ENCODE data around the gene NKAIN2. TPM values are rescaled to one million over a fixed set of nuclear protein-coding genes. Genes with fewer than 3 reads are reported as not detected.

Gene NKAIN2
- total RNA-seq, 1 donor: under 0.01 TPM

DNA sequence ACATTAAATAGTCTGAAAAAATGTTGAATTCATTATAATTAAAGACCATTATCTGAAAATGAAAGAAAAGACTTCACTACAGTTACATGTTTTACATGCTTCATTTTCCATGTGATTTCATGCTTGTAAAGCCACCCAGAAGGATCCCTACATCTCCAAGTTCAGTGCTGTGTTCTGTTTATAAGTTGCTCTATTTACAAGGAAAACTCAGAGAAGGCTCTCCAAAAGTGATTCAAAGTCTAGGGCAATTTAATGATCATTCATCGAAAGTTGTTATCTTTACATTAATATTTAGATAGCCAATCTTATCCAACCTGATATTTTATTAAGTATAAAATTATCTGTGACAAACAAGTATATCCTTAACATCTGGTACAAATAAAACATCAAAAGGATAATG is 663.7 kb downstream of the NKAIN2 start:
- no peak overlapping the region for H3K4me3 ChIP-seq (ENCODE audit: low read depth, low read length)
- no peak for DNase-seq (ENCODE audit: low read depth)
- TF ChIP-seq, protein P1, sequence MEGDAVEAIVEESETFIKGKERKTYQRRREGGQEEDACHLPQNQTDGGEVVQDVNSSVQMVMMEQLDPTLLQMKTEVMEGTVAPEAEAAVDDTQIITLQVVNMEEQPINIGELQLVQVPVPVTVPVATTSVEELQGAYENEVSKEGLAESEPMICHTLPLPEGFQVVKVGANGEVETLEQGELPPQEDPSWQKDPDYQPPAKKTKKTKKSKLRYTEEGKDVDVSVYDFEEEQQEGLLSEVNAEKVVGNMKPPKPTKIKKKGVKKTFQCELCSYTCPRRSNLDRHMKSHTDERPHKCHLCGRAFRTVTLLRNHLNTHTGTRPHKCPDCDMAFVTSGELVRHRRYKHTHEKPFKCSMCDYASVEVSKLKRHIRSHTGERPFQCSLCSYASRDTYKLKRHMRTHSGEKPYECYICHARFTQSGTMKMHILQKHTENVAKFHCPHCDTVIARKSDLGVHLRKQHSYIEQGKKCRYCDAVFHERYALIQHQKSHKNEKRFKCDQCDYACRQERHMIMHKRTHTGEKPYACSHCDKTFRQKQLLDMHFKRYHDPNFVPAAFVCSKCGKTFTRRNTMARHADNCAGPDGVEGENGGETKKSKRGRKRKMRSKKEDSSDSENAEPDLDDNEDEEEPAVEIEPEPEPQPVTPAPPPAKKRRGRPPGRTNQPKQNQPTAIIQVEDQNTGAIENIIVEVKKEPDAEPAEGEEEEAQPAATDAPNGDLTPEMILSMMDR (IDR thresholded peaks at IDR 0.05; ENCODE audit: insufficient read depth, low read length): no peak

DNA sequence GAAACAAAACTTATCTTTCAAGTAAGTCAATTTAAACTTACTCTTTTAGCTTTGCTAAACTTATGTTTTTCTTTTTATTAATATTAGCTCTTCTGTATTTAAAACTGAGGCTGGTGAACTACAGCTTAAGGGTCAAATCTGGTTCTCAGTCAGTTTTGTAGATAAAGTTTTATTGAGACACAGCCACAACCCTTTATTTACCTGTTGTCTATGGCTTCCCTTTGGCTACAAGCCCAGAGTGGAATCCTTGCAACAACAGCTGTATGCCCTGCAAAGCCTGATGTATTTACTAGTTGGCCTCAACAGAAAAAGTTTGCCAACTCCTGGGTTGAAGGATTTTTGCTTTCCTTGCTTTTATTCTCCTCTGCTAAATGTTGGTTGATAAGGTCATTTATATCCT is 667.1 kb downstream of the NKAIN2 start:
- no peak for DNase-seq (ENCODE audit: low read depth)
- TF ChIP-seq, protein P1 (IDR thresholded peaks at IDR 0.05; ENCODE audit: insufficient read depth, low read length): no peak
- H3K4me3 ChIP-seq (ENCODE audit: low read depth, low read length): no peak overlapping the region

DNA sequence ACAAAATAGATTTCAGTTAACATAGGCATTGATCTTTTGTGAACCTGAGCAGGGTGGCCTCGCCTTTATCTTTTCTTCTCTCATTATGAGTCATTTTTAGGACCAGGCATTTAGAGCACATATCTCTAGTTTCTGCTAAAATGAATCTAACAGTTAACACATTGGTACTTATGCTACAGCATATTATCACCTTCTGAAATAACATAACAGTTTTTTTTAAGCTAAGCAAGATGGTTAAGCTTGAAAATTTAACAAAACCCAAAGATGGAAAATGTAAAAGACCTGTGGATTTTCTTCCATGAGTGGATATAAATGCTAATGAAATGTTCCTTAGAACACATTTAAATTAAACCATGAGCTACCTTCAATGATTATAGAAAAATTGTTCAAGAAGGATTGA is 671.5 kb downstream of the NKAIN2 start:
- no peak overlapping the region for H3K4me3 ChIP-seq (ENCODE audit: low read depth, low read length)
- TF ChIP-seq, protein P1 (IDR thresholded peaks at IDR 0.05; ENCODE audit: insufficient read depth, low read length): no peak
- DNase-seq (ENCODE audit: low read depth): no peak

DNA sequence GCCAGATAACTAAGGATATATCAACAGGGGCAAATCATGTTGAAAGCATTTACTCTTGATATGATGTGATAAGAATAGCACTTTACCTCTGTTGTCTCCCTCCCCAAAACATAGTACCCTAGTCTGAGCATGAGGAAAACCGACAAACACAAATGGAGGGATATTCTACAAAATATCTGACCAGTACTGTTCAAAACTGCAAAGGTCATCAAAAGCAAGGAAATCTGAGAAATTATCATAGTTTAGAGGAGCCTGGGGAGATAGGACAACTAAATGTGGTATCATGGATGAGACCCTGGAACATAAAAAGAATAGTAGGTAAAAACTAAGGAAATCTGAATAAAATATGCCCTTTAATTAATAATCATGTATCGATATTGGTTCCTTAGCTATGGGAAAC is 675.2 kb downstream of the NKAIN2 start:
- TF ChIP-seq, protein P1 (IDR thresholded peaks at IDR 0.05; ENCODE audit: insufficient read depth, low read length): no peak
- DNase-seq (ENCODE audit: low read depth): no peak
- H3K4me3 ChIP-seq (ENCODE audit: low read depth, low read length): no peak overlapping the region

DNA sequence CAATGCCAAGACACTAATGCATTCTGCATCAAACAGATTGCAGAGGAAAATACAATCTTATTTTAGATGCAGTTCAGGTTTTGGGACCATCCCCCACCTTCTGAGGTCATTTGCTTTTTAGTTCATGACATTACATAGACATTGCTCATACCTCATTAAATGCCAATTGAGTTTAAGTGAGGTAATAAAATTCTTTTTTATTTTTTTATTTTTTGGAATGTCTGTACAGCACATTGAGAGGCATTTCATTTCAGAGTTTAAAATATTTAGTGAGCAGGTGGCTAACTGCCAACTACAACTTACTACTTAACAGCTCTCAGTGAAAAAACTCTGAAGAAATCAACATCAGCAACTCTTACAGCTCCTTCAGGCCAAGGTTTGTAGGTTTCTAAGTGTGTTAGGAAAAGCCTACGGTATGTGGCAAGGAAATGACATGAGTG is 676.3 kb downstream of the NKAIN2 start:
- H3K4me3 ChIP-seq (ENCODE audit: low read depth, low read length): no peak overlapping the region
- TF ChIP-seq, protein P1 (IDR thresholded peaks at IDR 0.05; ENCODE audit: insufficient read depth, low read length): no peak
- no peak for DNase-seq (ENCODE audit: low read depth)

DNA sequence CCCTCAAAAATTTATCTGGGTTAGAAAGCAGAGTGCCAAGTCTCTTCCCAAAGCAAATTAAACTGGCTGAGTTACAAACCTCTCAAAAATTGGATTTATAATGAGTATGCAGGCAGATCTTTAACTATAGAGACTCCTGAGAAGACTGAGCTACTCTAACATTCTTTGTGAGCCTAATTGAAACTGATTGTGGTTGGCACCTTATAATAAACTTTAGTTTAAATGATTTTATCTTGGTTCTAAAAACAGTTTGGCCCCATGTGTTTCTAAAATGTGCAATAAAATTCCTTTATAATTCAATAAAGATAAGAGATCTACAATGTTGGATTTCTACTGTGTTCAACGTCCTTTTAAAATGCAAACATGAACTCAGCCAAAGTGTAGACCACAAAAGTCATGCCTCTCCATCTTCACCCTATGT is 678.4 kb downstream of the NKAIN2 start:
- TF ChIP-seq, protein P1 (IDR thresholded peaks at IDR 0.05; ENCODE audit: insufficient read depth, low read length): no peak
- no peak overlapping the region for H3K4me3 ChIP-seq (ENCODE audit: low read depth, low read length)
- DNase-seq (ENCODE audit: low read depth): no peak

Data from fibroblast of the aortic adventitia (primary cell).